ENCODE data around the gene TMPO. TPM values are rescaled to one million over a fixed set of nuclear protein-coding genes. Genes with fewer than 3 reads are reported as not detected.
"Not testable (repeated sequence)": the region's sequence is repeated elsewhere in the genome, so short reads cannot be mapped to it uniquely, and the experiment has no call there.

The TMPO gene
- total RNA-seq, 1 donor from 2014 or later = 53.8 TPM

DNA sequence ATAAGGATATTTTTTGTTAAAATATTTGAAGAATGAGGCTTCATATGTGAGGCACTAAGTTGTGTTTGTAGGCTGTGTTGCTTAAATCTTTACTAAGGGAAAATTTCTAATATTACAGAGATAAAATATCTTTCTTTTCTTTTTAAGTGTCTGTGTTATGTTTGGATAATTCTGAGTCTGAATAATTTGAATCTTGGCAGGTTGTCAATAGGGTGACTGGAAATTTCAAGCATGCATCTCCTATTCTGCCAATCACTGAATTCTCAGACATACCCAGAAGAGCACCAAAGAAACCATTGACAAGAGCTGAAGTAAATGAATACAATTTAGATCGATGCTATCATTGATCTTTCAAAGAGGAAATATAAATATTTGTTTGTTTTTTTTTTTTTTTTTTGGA is 29.4 kb downstream of the TMPO start:
- Mint-ChIP-seq H3K4me3 (ENCODE audit: unreplicated experiment) (no peak overlapping the region), H3K36me3 (ENCODE audit: unreplicated experiment) (peaks cover 25% of the 10 kb centered on the region), H3K9me3 (ENCODE audit: unreplicated experiment) (no peaks in the 10 kb centered on the region), H3K27ac (ENCODE audit: unreplicated experiment) (peak overlapping the region; percentile 2), H3K27me3 (ENCODE audit: unreplicated experiment) (no peaks in the 10 kb centered on the region), H3K4me1 (ENCODE audit: unreplicated experiment) (peaks cover 14% of the 10 kb centered on the region)
- DNase-seq (ENCODE audit: extremely low spot score, unreplicated experiment) = no peak
- TF ChIP-seq, protein P1, sequence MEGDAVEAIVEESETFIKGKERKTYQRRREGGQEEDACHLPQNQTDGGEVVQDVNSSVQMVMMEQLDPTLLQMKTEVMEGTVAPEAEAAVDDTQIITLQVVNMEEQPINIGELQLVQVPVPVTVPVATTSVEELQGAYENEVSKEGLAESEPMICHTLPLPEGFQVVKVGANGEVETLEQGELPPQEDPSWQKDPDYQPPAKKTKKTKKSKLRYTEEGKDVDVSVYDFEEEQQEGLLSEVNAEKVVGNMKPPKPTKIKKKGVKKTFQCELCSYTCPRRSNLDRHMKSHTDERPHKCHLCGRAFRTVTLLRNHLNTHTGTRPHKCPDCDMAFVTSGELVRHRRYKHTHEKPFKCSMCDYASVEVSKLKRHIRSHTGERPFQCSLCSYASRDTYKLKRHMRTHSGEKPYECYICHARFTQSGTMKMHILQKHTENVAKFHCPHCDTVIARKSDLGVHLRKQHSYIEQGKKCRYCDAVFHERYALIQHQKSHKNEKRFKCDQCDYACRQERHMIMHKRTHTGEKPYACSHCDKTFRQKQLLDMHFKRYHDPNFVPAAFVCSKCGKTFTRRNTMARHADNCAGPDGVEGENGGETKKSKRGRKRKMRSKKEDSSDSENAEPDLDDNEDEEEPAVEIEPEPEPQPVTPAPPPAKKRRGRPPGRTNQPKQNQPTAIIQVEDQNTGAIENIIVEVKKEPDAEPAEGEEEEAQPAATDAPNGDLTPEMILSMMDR (IDR thresholded peaks at IDR 0.05) = no peak

DNA sequence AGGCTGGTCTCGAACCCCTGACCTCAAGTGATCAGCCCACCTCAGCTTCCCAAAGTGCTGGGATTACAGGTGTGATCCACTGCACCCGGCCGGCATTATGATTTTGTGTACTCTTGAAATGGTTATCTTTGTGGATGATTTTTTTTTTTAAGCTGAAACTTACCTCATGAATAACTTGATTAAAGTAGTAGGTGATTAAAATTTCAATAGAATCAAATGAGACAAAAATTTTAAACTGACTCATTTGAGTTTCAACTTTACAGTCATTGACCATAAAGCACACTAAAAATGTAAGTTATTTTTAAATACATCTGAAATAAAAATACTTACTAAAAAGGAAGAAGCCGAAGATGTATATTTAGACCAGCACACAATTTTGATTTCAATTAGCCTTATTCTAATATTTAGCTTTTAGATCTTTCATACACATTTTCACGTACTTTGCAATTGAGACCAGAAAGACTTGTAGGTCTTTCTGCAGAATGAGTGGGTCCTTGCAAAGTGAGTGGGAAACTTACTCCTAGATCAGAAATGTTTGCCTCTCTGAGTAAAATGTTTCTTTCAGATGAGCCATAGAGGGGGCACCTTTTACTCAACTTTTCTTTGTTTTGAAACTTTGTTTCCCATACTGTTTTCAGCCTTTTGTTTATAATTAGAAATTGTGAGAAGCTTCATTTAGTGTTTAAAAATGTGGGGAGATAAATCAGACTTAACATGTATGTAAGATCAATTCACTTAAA is 34.2 kb downstream of the TMPO start:
- no peak overlapping the region for H3K4me3 Mint-ChIP-seq (ENCODE audit: unreplicated experiment)
- TF ChIP-seq, protein P1 (IDR thresholded peaks at IDR 0.05) = no peak
- H3K36me3 Mint-ChIP-seq (ENCODE audit: unreplicated experiment) = peaks cover 18% of the 10 kb centered on the region
- H3K27me3 Mint-ChIP-seq (ENCODE audit: unreplicated experiment) = no peaks in the 10 kb centered on the region
- no peak for DNase-seq (ENCODE audit: extremely low spot score, unreplicated experiment)
- no peaks in the 10 kb centered on the region for H3K9me3 Mint-ChIP-seq (ENCODE audit: unreplicated experiment)
- H3K4me1 Mint-ChIP-seq (ENCODE audit: unreplicated experiment) = peaks cover 8% of the 10 kb centered on the region
- H3K27ac Mint-ChIP-seq (ENCODE audit: unreplicated experiment) = no peak overlapping the region

DNA sequence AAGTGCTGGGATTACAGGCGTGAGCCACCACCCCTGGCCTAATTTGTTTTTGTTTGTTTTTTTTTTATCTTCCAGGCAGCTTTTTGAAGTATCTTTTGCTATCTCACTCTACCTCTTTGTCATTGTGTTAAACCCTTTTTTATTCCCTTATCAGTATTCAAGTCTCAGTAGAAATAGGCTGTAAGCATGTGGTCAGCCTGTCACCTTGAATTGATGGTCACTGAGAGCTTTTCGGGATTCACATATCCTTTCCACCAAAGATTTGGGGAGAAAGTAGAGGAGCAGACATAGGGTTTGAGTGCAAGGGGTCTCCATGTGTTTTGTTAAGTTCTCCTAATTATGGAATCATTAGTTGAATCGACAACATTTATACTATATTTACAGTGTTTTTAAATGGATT is 36.4 kb downstream of the TMPO start:
- Mint-ChIP-seq H3K4me1 (ENCODE audit: unreplicated experiment) (no peaks in the 10 kb centered on the region), H3K27me3 (ENCODE audit: unreplicated experiment) (no peaks in the 10 kb centered on the region), H3K9me3 (ENCODE audit: unreplicated experiment) (no peaks in the 10 kb centered on the region), H3K36me3 (ENCODE audit: unreplicated experiment) (peaks cover 16% of the 10 kb centered on the region), H3K4me3 (ENCODE audit: unreplicated experiment) (no peak overlapping the region), H3K27ac (ENCODE audit: unreplicated experiment) (no peak overlapping the region)
- TF ChIP-seq, protein P1 (IDR thresholded peaks at IDR 0.05) = no peak
- DNase-seq (ENCODE audit: extremely low spot score, unreplicated experiment) = no peak

DNA sequence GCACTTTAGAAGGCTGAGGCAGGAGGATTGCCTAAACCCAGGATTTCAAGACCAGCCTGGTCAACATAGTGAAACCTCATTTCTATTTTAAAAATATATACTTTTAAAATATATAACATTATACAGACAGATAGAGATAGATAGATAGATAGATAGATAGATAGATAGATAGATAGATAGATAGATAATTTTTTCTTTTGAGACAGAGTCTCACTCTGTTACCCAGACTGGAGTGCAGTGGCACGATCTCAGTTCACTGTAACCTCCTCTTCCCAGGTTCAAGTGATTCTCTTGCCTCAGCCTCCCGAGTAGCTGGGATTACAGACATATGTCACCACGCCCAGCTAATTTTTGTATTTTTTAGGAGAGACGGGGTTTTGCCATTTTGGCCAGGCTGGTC is 42.7 kb downstream of the TMPO start:
- DNase-seq (ENCODE audit: extremely low spot score, unreplicated experiment); H3K27me3 Mint-ChIP-seq (ENCODE audit: unreplicated experiment); H3K4me1 Mint-ChIP-seq (ENCODE audit: unreplicated experiment); H3K27ac Mint-ChIP-seq (ENCODE audit: unreplicated experiment); H3K4me3 Mint-ChIP-seq (ENCODE audit: unreplicated experiment); H3K36me3 Mint-ChIP-seq (ENCODE audit: unreplicated experiment); H3K9me3 Mint-ChIP-seq (ENCODE audit: unreplicated experiment): not testable (repeated sequence)

DNA sequence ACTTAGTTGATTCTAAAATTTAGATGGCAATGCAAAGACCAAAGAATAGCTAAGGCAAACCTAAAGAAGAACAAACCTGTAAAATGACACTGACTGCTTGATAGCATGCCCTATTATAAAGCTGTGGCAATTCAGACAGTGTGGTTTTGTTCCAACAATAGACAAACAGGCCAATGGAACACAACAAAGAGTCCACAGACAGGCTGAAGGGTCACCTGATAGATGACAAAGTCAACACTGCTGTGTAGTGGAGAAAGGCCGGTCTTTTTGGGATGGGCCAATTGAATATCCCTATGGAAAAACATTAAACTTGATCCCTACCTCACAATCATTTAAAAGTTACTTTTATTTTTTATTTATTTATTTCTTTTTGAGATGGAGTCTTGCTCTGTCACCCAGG is 44.3 kb downstream of the TMPO start:
- Mint-ChIP-seq H3K4me3 (ENCODE audit: unreplicated experiment) (no peak overlapping the region), H3K36me3 (ENCODE audit: unreplicated experiment) (no peaks in the 10 kb centered on the region), H3K27ac (ENCODE audit: unreplicated experiment) (no peak overlapping the region), H3K4me1 (ENCODE audit: unreplicated experiment) (no peaks in the 10 kb centered on the region), H3K27me3 (ENCODE audit: unreplicated experiment) (no peaks in the 10 kb centered on the region), H3K9me3 (ENCODE audit: unreplicated experiment) (no peaks in the 10 kb centered on the region)
- TF ChIP-seq, protein P1 (IDR thresholded peaks at IDR 0.05) = no peak
- no peak for DNase-seq (ENCODE audit: extremely low spot score, unreplicated experiment)

All from osteocyte (in vitro differentiated cells).